ENCODE measurements around the gene NRCAM.
"Not testable (repeated sequence)": the region's sequence is repeated elsewhere in the genome, so short reads cannot be mapped to it uniquely, and the experiment has no call there.

GRCh38 chr7:108466322-108466721 is 10.1 kb upstream of the NRCAM start:
- TF ChIP-seq CTCF (CRISPR knock-in tag; IDR thresholded peaks at IDR 0.05); MXI1 (IDR thresholded peaks at IDR 0.05; ENCODE audit: borderline replicate concordance, low read depth, low read length); SNAPC5 (CRISPR knock-in tag; IDR thresholded peaks at IDR 0.05; ENCODE audit: borderline replicate concordance); ZNF784 (CRISPR knock-in tag; IDR thresholded peaks at IDR 0.05; ENCODE audit: borderline replicate concordance); ZNF609 (CRISPR knock-in tag; IDR thresholded peaks at IDR 0.05; ENCODE audit: borderline replicate concordance); BCLAF1 (IDR thresholded peaks at IDR 0.05); IRF1 (CRISPR knock-in tag; IDR thresholded peaks at IDR 0.05; ENCODE audit: low read depth); ARNTL (CRISPR knock-in tag; IDR thresholded peaks at IDR 0.05); FUBP1 (CRISPR knock-in tag; IDR thresholded peaks at IDR 0.05; ENCODE audit: borderline replicate concordance): not testable (repeated sequence)

All from HepG2 (cell line).